SK-N-SH treated with all-trans-retinoic acid at 6 μM for 48 hours (cell line): ENCODE measurements around the gene ROM1.
A peak's percentile ranks its signal among the peaks of the same experiment; 100 is the strongest.

Source experiments
- ATAC-seq: fragments of 200-7000 bp; cut with Tn5 transposase; 3 replicates; pipeline ENCODE4 v1.9.1; 2020; ENCODE audit warnings: mild to moderate bottlenecking, moderate library complexity
- ARNTL ChIP-seq: fragments of 450-650 bp; formaldehyde crosslinking; IDR thresholded peaks from 2 replicates; pipeline ENCODE4 v1.5.0; 2020; ENCODE audit warnings: low read depth, mild to moderate bottlenecking, moderate library complexity, borderline replicate concordance
- BACH2 ChIP-seq: fragments of 250-450 bp; sonication (Bioruptor Pico); IDR thresholded peaks from 2 replicates; pipeline ENCODE4 v1.9.0; 2021; ENCODE audit warnings: mild to moderate bottlenecking, borderline replicate concordance
- CSDC2 ChIP-seq: fragments of 250-450 bp; sonication (Bioruptor Pico); IDR thresholded peaks from 2 replicates; pipeline ENCODE4 v1.5.0; 2020; ENCODE audit warnings: mild to moderate bottlenecking, moderate library complexity
- GLIS3 ChIP-seq: fragments of 250-450 bp; sonication (Bioruptor Pico); IDR thresholded peaks from 2 replicates; pipeline ENCODE4 v1.5.0; 2020; ENCODE audit warnings: mild to moderate bottlenecking, moderate library complexity
- OSR1 ChIP-seq: fragments of 250-450 bp; sonication (Bioruptor Pico); IDR thresholded peaks from 2 replicates; pipeline ENCODE4 v1.8.0; 2022; ENCODE audit warnings: moderate library complexity, mild to moderate bottlenecking, inconsistent platforms
- POU6F1 ChIP-seq: fragments of 250-450 bp; sonication (Bioruptor Pico); IDR thresholded peaks from 2 replicates; pipeline ENCODE4 v1.8.0; 2021; ENCODE audit warnings: low read depth, mild to moderate bottlenecking, moderate library complexity, borderline replicate concordance
- PPARA ChIP-seq: fragments of 250-450 bp; sonication (Bioruptor Pico); IDR thresholded peaks from 2 replicates; pipeline ENCODE4 v1.5.0; 2020; ENCODE audit warnings: mild to moderate bottlenecking, borderline replicate concordance
- RARB ChIP-seq: fragments of 250-450 bp; sonication (Bioruptor Pico); IDR thresholded peaks from 2 replicates; pipeline ENCODE4 v1.8.0; 2021; ENCODE audit warnings: mild to moderate bottlenecking, moderate library complexity
- TCF4 ChIP-seq: fragments of 250-450 bp; sonication (Bioruptor Pico); IDR thresholded peaks from 2 replicates; pipeline ENCODE4 v1.8.0; 2021; ENCODE audit warnings: mild to moderate bottlenecking, moderate library complexity, borderline replicate concordance
- TOX ChIP-seq: fragments of 250-450 bp; sonication (Bioruptor Pico); IDR thresholded peaks from 2 replicates; pipeline ENCODE4 v1.8.0; 2021; ENCODE audit warnings: mild to moderate bottlenecking, moderate library complexity, borderline replicate concordance
- TSHZ2 ChIP-seq: fragments of 250-450 bp; sonication (Bioruptor Pico); IDR thresholded peaks from 2 replicates; pipeline ENCODE4 v1.5.0; 2020; ENCODE audit warnings: mild to moderate bottlenecking, moderate library complexity
- ZC3H10 ChIP-seq: fragments of 250-450 bp; sonication (Bioruptor Pico); IDR thresholded peaks from 2 replicates; pipeline ENCODE4 v1.5.1; 2021; ENCODE audit warnings: mild to moderate bottlenecking, moderate library complexity
- ZFP3 ChIP-seq: fragments of 250-450 bp; sonication (Bioruptor Pico); IDR thresholded peaks from 2 replicates; pipeline ENCODE4 v1.5.0; 2020; ENCODE audit warnings: mild to moderate bottlenecking, moderate library complexity
- ZFP30 ChIP-seq: fragments of 450-650 bp; formaldehyde crosslinking; IDR thresholded peaks from 2 replicates; pipeline ENCODE4 v1.5.0; 2022; ENCODE audit warnings: mild to moderate bottlenecking, moderate library complexity
- ZNF565 ChIP-seq: fragments of 450-650 bp; formaldehyde crosslinking; conservative IDR thresholded peaks from 2 replicates; pipeline ENCODE4 v1.5.0; 2020; ENCODE audit warnings: low read depth, mild to moderate bottlenecking, moderate library complexity
- ZNF70 ChIP-seq: fragments of 450-650 bp; formaldehyde crosslinking; IDR thresholded peaks from 2 replicates; pipeline ENCODE4 v1.5.0; 2020; ENCODE audit warnings: mild to moderate bottlenecking, moderate library complexity
- ZNF8 ChIP-seq: fragments of 450-650 bp; formaldehyde crosslinking; IDR thresholded peaks from 2 replicates; pipeline ENCODE4 v1.5.0; 2020; ENCODE audit warnings: mild to moderate bottlenecking, moderate library complexity
- TF ChIP-seq, protein P1 (sequence below): fragments of 250-450 bp; sonication (Bioruptor Pico); IDR thresholded peaks from 2 replicates; pipeline ENCODE4 v1.5.1; 2021; ENCODE audit warnings: mild to moderate bottlenecking, moderate library complexity

Gene ROM1

GRCh38 chr11:62644220-62644619 is 31.2 kb downstream of the ROM1 start:
- ATAC-seq, result no peak
- TF ChIP-seq TSHZ2 (no peak), ARNTL (CRISPR knock-in tag) (no peak), ZC3H10 (CRISPR knock-in tag) (no peak), TCF4 (CRISPR knock-in tag) (no peak), ZNF8 (CRISPR knock-in tag) (no peak)

- peak; percentile 4 for ATAC-seq
- no peak for TF ChIP-seq BACH2 (CRISPR knock-in tag)
- TF ChIP-seq ZC3H10 (CRISPR knock-in tag), result no peak
- TF ChIP-seq ARNTL (CRISPR knock-in tag), result no peak
Observed at GRCh38 chr11:62645671-62645945, 32.6 kb downstream of the ROM1 start.

GRCh38 chr11:62645946-62646824 is 33.1 kb downstream of the ROM1 start, which contains the start of gene GANAB:
Gene GANAB (minus strand): TSS chr11:62646613. CDS start chr11:62646599, 14 bp downstream.
- ATAC-seq, result peak; percentile 99
- TF ChIP-seq GLIS3 (CRISPR knock-in tag) (0 out of 2 replicates have a peak, but pooled peaks have one; percentile 39), ZNF70 (CRISPR knock-in tag) (no peak)
- TF ChIP-seq, all 23 proteins: peak for 1

- no peak for TF ChIP-seq BACH2 (CRISPR knock-in tag)
- TF ChIP-seq ZFP30 (CRISPR knock-in tag), result no peak
- TF ChIP-seq ZNF8 (CRISPR knock-in tag), result no peak
Observed at GRCh38 chr11:62646825-62647608, 34.0 kb downstream of the ROM1 start.

DNA sequence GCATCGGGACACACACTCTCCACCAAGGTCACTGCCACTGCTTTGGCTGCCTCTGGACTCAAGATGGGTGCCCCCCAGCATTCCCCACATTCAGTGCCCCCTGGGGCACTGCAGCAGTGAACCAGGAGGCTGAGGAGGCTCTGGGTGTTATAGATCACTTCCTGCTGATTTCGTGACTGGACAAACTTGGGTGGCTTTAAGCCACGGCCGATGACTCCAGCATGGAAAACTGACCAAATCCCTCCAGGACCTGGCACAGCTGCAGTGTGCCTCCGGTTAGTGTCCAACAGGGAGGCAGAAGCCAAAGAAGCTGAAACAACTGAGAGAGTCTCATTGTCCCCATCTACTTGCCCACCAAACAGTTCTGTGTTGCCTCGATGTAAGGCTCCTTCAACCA is 34.5 kb downstream of the ROM1 start:
- TF ChIP-seq TOX (CRISPR knock-in tag) (no peak), ZNF565 (CRISPR knock-in tag) (no peak), ZFP3 (CRISPR knock-in tag) (no peak), ZC3H10 (CRISPR knock-in tag) (no peak), CSDC2 (CRISPR knock-in tag) (no peak), RARB (CRISPR knock-in tag) (no peak), ARNTL (CRISPR knock-in tag) (no peak), TCF4 (CRISPR knock-in tag) (no peak), PPARA (no peak), OSR1 (CRISPR knock-in tag) (no peak), ZNF70 (CRISPR knock-in tag) (no peak), ZFP30 (CRISPR knock-in tag) (no peak), GLIS3 (CRISPR knock-in tag) (no peak), POU6F1 (CRISPR knock-in tag) (no peak)
- TF ChIP-seq, protein P1, sequence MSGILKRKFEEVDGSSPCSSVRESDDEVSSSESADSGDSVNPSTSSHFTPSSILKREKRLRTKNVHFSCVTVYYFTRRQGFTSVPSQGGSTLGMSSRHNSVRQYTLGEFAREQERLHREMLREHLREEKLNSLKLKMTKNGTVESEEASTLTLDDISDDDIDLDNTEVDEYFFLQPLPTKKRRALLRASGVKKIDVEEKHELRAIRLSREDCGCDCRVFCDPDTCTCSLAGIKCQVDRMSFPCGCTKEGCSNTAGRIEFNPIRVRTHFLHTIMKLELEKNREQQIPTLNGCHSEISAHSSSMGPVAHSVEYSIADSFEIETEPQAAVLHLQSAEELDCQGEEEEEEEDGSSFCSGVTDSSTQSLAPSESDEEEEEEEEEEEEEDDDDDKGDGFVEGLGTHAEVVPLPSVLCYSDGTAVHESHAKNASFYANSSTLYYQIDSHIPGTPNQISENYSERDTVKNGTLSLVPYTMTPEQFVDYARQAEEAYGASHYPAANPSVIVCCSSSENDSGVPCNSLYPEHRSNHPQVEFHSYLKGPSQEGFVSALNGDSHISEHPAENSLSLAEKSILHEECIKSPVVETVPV, result no peak
- no peak for ATAC-seq

More at GRCh38 chr11:62646825-62647608, 34.0 kb downstream of the ROM1 start:
- ATAC-seq, result peak; percentile 9
